ENCODE data around the gene MARCKS. TPM values are rescaled to one million over a fixed set of nuclear protein-coding genes. Genes with fewer than 3 reads are reported as not detected.

Gene MARCKS
- total RNA-seq, 3 donors from 2014 or later (not counting 1 experiment from before 2014, with no cell fraction given): 2.1 to 9.2 (median 8.6) TPM

DNA sequence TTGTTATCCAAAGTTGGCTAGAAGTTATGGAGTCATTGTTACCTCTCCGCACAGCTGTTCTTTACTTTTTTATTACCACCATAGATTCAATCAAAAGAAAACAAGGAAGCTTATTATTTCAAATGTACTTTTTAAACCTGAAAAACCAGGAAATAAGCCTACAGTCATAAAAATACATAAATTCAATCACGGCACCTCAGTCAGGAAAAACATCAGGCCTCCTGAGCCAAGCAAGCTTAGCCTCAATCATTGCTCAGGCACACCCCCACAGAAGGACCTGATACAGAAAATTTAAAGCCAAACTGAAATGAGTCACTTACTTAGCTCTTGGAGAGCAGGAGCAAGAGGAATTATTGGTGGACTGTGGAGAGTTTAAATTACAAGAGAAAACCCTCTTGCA is 44.3 kb downstream of the MARCKS start:
- no peak overlapping the region for H3K27ac ChIP-seq (ENCODE audit: low read length)
- H3K9me3 ChIP-seq (ENCODE audit: control insufficient read depth, insufficient read depth, low read length): no peaks in the 10 kb centered on the region
- H3K27me3 ChIP-seq (ENCODE audit: control insufficient read depth, insufficient read depth, low read length): no peaks in the 10 kb centered on the region
- Mint-ChIP-seq H3K27ac (no peak overlapping the region), H3K9me3 (no peaks in the 10 kb centered on the region), H3K27me3 (ENCODE audit: low read depth in 2 of 2) (peaks cover 4 to 6% of the 10 kb centered on the region in 2 donors), H3K4me3 (no peak overlapping the region), H3K4me1 (no peaks in the 10 kb centered on the region), H3K36me3 (no peaks in the 10 kb centered on the region)
- 100% methylated on average over 1 of the region's 2 CpGs for WGBS (ENCODE audit: insufficient coverage)
- TF ChIP-seq, protein P1, sequence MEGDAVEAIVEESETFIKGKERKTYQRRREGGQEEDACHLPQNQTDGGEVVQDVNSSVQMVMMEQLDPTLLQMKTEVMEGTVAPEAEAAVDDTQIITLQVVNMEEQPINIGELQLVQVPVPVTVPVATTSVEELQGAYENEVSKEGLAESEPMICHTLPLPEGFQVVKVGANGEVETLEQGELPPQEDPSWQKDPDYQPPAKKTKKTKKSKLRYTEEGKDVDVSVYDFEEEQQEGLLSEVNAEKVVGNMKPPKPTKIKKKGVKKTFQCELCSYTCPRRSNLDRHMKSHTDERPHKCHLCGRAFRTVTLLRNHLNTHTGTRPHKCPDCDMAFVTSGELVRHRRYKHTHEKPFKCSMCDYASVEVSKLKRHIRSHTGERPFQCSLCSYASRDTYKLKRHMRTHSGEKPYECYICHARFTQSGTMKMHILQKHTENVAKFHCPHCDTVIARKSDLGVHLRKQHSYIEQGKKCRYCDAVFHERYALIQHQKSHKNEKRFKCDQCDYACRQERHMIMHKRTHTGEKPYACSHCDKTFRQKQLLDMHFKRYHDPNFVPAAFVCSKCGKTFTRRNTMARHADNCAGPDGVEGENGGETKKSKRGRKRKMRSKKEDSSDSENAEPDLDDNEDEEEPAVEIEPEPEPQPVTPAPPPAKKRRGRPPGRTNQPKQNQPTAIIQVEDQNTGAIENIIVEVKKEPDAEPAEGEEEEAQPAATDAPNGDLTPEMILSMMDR (IDR thresholded peaks at IDR 0.05): no peak
- intact Hi-C loops (cut with micrococcal nuclease): no loop called here
- no peak for DNase-seq
- H3K4me1 ChIP-seq (ENCODE audit: control insufficient read depth, insufficient read depth, low read length): no peaks in the 10 kb centered on the region
- ATAC-seq: no peak
- no peaks in the 10 kb centered on the region for H3K36me3 ChIP-seq (ENCODE audit: control insufficient read depth, insufficient read depth, low read length)
- H3K4me3 ChIP-seq (ENCODE audit: low read length): no peak overlapping the region

DNA sequence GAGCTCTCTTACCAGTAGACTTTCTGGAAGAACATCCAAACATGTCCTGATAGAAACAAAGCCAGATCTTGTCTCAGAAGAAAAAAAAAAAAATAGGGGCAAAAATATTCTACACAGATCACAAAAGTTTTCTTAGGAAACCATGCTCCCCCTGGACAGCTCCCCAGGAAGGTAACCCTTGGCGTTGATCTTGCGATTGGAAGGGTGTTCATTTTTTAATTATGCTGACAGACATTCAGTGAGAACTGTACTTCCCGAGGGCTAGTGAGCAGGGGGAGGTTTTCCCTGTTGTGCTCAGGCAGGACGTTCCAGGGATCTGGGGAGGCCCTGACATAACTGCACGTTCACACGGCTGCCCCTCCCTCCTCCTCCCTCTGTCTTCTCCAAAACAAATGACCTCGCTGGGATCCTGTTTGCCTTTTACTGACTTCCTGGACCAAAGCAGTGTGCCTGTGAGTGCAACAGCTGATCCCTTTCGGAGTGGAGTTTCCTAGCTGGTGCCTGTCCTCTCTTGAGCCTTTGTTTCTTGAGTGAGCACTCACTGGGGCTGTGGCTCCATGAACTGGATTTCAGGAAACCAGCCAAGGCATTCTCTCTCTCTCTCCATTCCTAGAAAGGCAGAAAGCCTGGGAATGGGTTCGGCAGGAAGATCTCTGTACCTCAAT is 46.7 kb downstream of the MARCKS start:
- Mint-ChIP-seq H3K4me3 (no peak overlapping the region), H3K27ac (no peak overlapping the region), H3K4me1 (no peaks in the 10 kb centered on the region), H3K27me3 (ENCODE audit: low read depth in 2 of 2) (peaks cover 6% of the 10 kb centered on the region in 2 donors), H3K36me3 (no peaks in the 10 kb centered on the region), H3K9me3 (no peaks in the 10 kb centered on the region)
- DNase-seq: no peak
- Histone ChIP-seq H3K4me3 (ENCODE audit: low read length) (no peak overlapping the region), H3K36me3 (ENCODE audit: control insufficient read depth, insufficient read depth, low read length) (no peaks in the 10 kb centered on the region), H3K27me3 (ENCODE audit: control insufficient read depth, insufficient read depth, low read length) (no peaks in the 10 kb centered on the region), H3K27ac (ENCODE audit: low read length) (no peak overlapping the region), H3K9me3 (ENCODE audit: control insufficient read depth, insufficient read depth, low read length) (no peaks in the 10 kb centered on the region), H3K4me1 (ENCODE audit: control insufficient read depth, insufficient read depth, low read length) (no peaks in the 10 kb centered on the region)
- intact Hi-C loops (cut with micrococcal nuclease): no loop called here
- ATAC-seq: no peak
- 82% methylated on average over 9 of the region's 9 CpGs for WGBS (ENCODE audit: insufficient coverage)
- TF ChIP-seq, protein P1 (IDR thresholded peaks at IDR 0.05): no peak

DNA sequence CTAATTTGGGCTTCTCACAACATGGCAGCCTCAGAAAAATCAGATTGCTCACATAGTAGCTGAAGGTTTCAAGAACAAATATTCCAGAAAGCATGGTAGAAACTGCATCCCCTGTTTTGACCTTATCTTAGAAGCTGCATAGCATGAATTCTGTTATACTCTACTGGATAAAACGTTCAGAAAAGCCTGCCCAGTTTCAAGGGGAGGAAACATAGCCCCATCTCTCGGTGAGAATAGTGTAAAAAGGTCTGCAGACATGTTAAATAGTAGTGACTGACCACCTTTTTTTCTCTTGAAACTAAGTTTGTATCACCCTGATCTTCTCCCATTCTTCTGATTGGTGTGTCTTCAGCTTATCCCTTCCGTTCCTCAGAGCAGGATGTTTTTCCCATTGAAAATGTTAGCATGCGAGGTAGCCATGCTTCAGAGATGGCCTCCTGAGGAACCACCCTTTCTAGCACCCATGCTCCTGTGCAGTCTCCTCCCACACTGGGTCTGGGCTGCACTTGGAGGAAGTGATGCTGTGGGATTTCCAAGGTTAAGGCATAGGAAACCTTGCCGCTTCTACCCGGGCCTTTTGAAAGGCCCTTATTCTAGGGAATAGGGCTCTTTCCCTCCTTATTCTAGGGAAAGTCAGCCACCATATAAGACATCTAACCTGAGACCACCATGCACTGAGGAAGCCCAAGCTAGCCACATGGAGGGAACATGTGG is 50.1 kb downstream of the MARCKS start:
- no peaks in the 10 kb centered on the region for H3K9me3 Mint-ChIP-seq
- intact Hi-C loops (cut with micrococcal nuclease): loop anchor here (5.0 kb wide), 1 partner anchor 1725 kb away; no protein-coding TSS in a partner anchor
- H3K27me3 ChIP-seq (ENCODE audit: control insufficient read depth, insufficient read depth, low read length): no peaks in the 10 kb centered on the region
- no peaks in the 10 kb centered on the region for H3K36me3 Mint-ChIP-seq
- H3K4me3 Mint-ChIP-seq: no peak overlapping the region
- DNase-seq (no peak), ATAC-seq (no peak)
- no peak overlapping the region for H3K4me3 ChIP-seq (ENCODE audit: low read length)
- 79% methylated on average over 5 of the region's 6 CpGs for WGBS (ENCODE audit: insufficient coverage)
- no peaks in the 10 kb centered on the region for H3K4me1 Mint-ChIP-seq
- no peaks in the 10 kb centered on the region for H3K4me1 ChIP-seq (ENCODE audit: control insufficient read depth, insufficient read depth, low read length)
- no peak overlapping the region for H3K27ac ChIP-seq (ENCODE audit: low read length)
- no peaks in the 10 kb centered on the region for H3K36me3 ChIP-seq (ENCODE audit: control insufficient read depth, insufficient read depth, low read length)
- no peaks in the 10 kb centered on the region for H3K9me3 ChIP-seq (ENCODE audit: control insufficient read depth, insufficient read depth, low read length)
- TF ChIP-seq, protein P1 (IDR thresholded peaks at IDR 0.05): no peak
- no peak overlapping the region for H3K27ac Mint-ChIP-seq
- H3K27me3 Mint-ChIP-seq (ENCODE audit: low read depth in 2 of 2): peaks cover 0 to 13% of the 10 kb centered on the region in 2 donors
